NB4 (cell line): ENCODE results near the gene PKIG.

Experiments used
- DNase-seq: peaks from one replicate; pipeline ENCODE4 v3.0.0; 2010; ENCODE audit warnings: low read depth
- H3K4me3 ChIP-seq: one replicate; pipeline ENCODE4 v1.5.1; 2011; ENCODE audit warnings: mild to moderate bottlenecking, low read depth, low read length, moderate library complexity
- CTCF ChIP-seq: IDR thresholded peaks from one replicate; pipeline ENCODE4 v1.5.1; 2012; ENCODE audit warnings: low read depth, low read length
- MAX ChIP-seq: IDR thresholded peaks from 2 replicates; pipeline ENCODE4 v1.6.1; 2011; ENCODE audit warnings: low read depth, low read length
- MYC ChIP-seq: IDR thresholded peaks from 2 replicates; pipeline ENCODE4 v1.6.1; 2011; ENCODE audit warnings: low read depth, low read length
- POLR2A ChIP-seq: IDR thresholded peaks from 2 replicates; pipeline ENCODE4 v1.6.1; 2011; ENCODE audit warnings: mild to moderate bottlenecking; ENCODE audit not compliant: insufficient read length; ENCODE audit errors: extremely low read depth

PKIG gene

GRCh38 chr20:44566018-44566417 lies 16.4 kb upstream of the PKIG start:
- TF ChIP-seq MAX (no peak), POLR2A (no peak), CTCF (no peak), MYC (no peak)
- no peak overlapping the region for H3K4me3 ChIP-seq
- DNase-seq, result no peak

GRCh38 chr20:44566811-44567210 lies 15.6 kb upstream of the PKIG start:
- H3K4me3 ChIP-seq, result no peak overlapping the region
- TF ChIP-seq MYC (no peak), MAX (no peak), CTCF (no peak), POLR2A (no peak)

GRCh38 chr20:44570367-44570766 lies 12.0 kb upstream of the PKIG start:
- DNase-seq, result no peak
- TF ChIP-seq MAX (no peak), POLR2A (no peak)
- no peak overlapping the region for H3K4me3 ChIP-seq

More at GRCh38 chr20:44566811-44567210, 15.6 kb upstream of the PKIG start:
- DNase-seq, result no peak

- DNase-seq, result no peak
- TF ChIP-seq CTCF (no peak), MAX (no peak), POLR2A (no peak), MYC (no peak)
- no peak overlapping the region for H3K4me3 ChIP-seq
These were observed 10.9 kb upstream of the PKIG start for GRCh38 chr20:44571362-44571988.

GRCh38 chr20:44572551-44573500 lies 9.6 kb upstream of the PKIG start:
- H3K4me3 ChIP-seq, result no peak overlapping the region
- DNase-seq, result no peak
- no peak for TF ChIP-seq MYC
- TF ChIP-seq POLR2A, result no peak
- no peak for TF ChIP-seq CTCF
- no peak for TF ChIP-seq MAX

- no peak for DNase-seq
- TF ChIP-seq POLR2A (no peak), MAX (no peak), MYC (no peak), CTCF (no peak)
These were observed 8.9 kb upstream of the PKIG start for GRCh38 chr20:44573501-44573869.

More at GRCh38 chr20:44573501-44573869, 8.9 kb upstream of the PKIG start:
- H3K4me3 ChIP-seq, result no peak overlapping the region
